SK-N-MC (cell line): ENCODE data around the gene KCTD11.

Experiments
- EZH2 ChIP-seq: fragments of 200-600 bp; sonication (generic); IDR thresholded peaks from one replicate; pipeline ENCODE4 v1.6.1; 2017; ENCODE audit warnings: antibody characterized with exemption
- POLR2AphosphoS5 ChIP-seq: IDR thresholded peaks from 2 replicates; pipeline ENCODE4 v1.6.1; 2012; ENCODE audit warnings: mild to moderate bottlenecking, low read depth, low read length, borderline replicate concordance

DNA sequence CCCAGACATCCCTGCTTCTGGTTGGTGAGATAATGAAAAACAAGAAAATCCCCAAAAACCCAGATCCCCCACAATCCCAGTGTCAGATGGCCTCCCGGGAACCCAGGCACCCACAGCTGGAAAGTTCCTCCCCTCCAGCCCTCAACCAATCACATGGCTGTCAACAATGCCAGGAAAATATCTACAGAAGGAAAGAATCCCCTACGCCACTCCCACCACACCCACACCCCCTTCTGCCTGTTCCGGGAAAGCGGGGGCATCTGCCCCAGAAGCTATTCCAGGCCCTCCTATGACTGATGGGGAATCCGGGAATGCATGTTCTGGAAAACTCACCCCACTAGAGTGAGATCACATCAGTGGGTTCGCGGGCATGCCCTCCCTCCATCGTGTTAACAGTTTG, 4.8 kb downstream of the KCTD11 start:
- no peak for TF ChIP-seq POLR2AphosphoS5
- no peak for TF ChIP-seq EZH2
